Activated naive CD8-positive, alpha-beta T cell treated with anti-CD3 and anti-CD28 coated beads, Interleukin-2, amount 10 ng/mL, durations not matched to agents 7 days and 5 days (primary cell): ENCODE results near the gene HSPG2. TPM values are rescaled to one million over a fixed set of nuclear protein-coding genes. Genes with fewer than 3 reads are reported as not detected.

Experiments
- ATAC-seq: fragments of 150-1000 bp; cut with Tn5 transposase; one replicate; pipeline ENCODE4 v1.10.0; 2021; ENCODE audit warnings: low read depth, moderate library complexity
- POLR2A ChIA-PET: fragments of 350-600 bp; sonication (Branson Sonifier 250); formaldehyde crosslinking; loops from one replicate; lab custom pipeline; 2021; ENCODE audit warnings: antibody characterized with exemption; lab: Charles Lee
- DNase-seq: peaks from one replicate; pipeline ENCODE4 v3.0.0; 2021
- H3K27ac Mint-ChIP-seq: one replicate; pipeline ENCODE4 v1.8.0; 2022; ENCODE audit warnings: mild to moderate bottlenecking, mixed read lengths
- H3K27me3 Mint-ChIP-seq: one replicate; pipeline ENCODE4 v1.8.0; 2022; ENCODE audit warnings: mild to moderate bottlenecking, moderate library complexity, mixed read lengths
- H3K36me3 Mint-ChIP-seq: one replicate; pipeline ENCODE4 v1.8.0; 2021; ENCODE audit warnings: mild to moderate bottlenecking, mixed read lengths
- H3K4me1 Mint-ChIP-seq: one replicate; pipeline ENCODE4 v1.8.0; 2021; ENCODE audit warnings: mixed read lengths
- H3K4me3 Mint-ChIP-seq: one replicate; pipeline ENCODE4 v1.8.0; 2022; ENCODE audit warnings: mild to moderate bottlenecking, moderate library complexity, mixed read lengths
- H3K9me3 Mint-ChIP-seq: one replicate; pipeline ENCODE4 v1.8.0; 2021; ENCODE audit warnings: mixed read lengths
- total RNA-seq, 2 experiments: library from RNA; stranded (reverse); gene quantifications; one replicate each; pipeline ENCODE4 v1.2.3, GENCODE V29; 2021

Gene HSPG2
- total RNA-seq, 2 experiments from 2014 or later = 6.7 to 9.5 TPM

- H3K36me3 Mint-ChIP-seq = no peaks in the 10 kb centered on the region
- ATAC-seq (no peak), DNase-seq (no peak)
- H3K9me3 Mint-ChIP-seq = no peaks in the 10 kb centered on the region
- POLR2A ChIA-PET = no interaction called here
- no peaks in the 10 kb centered on the region for H3K27me3 Mint-ChIP-seq
- no peak overlapping the region for H3K27ac Mint-ChIP-seq
- H3K4me1 Mint-ChIP-seq = no peaks in the 10 kb centered on the region
- no peak overlapping the region for H3K4me3 Mint-ChIP-seq
These were observed 96.1 kb downstream of the HSPG2 start for GRCh38 chr1:21840981-21841380.

GRCh38 chr1:21839337-21840037 is 97.6 kb downstream of the HSPG2 start:
- no peaks in the 10 kb centered on the region for H3K27me3 Mint-ChIP-seq
- DNase-seq = no peak
- no peaks in the 10 kb centered on the region for H3K4me1 Mint-ChIP-seq
- H3K9me3 Mint-ChIP-seq = peaks cover 4% of the 10 kb centered on the region
- ATAC-seq = no peak
- peaks cover 9% of the 10 kb centered on the region for H3K36me3 Mint-ChIP-seq
- POLR2A ChIA-PET = no interaction called here
- no peak overlapping the region for H3K27ac Mint-ChIP-seq
- no peak overlapping the region for H3K4me3 Mint-ChIP-seq

- H3K4me1 Mint-ChIP-seq = no peaks in the 10 kb centered on the region
- no peak overlapping the region for H3K4me3 Mint-ChIP-seq
- no peak for ATAC-seq
- no peaks in the 10 kb centered on the region for H3K27me3 Mint-ChIP-seq
- DNase-seq = no peak
- peaks cover 11% of the 10 kb centered on the region for H3K9me3 Mint-ChIP-seq
- peaks cover 19% of the 10 kb centered on the region for H3K36me3 Mint-ChIP-seq
- H3K27ac Mint-ChIP-seq = no peak overlapping the region
- POLR2A ChIA-PET = no interaction called here
These were observed 98.6 kb downstream of the HSPG2 start for GRCh38 chr1:21838359-21839157.

- ATAC-seq (no peak), DNase-seq (no peak)
- H3K27me3 Mint-ChIP-seq = no peaks in the 10 kb centered on the region
- no peaks in the 10 kb centered on the region for H3K4me1 Mint-ChIP-seq
- no peak overlapping the region for H3K27ac Mint-ChIP-seq
- no peak overlapping the region for H3K4me3 Mint-ChIP-seq
- peaks cover 23% of the 10 kb centered on the region for H3K36me3 Mint-ChIP-seq
- POLR2A ChIA-PET = no interaction called here
- H3K9me3 Mint-ChIP-seq = peaks cover 11% of the 10 kb centered on the region
These were observed 99.6 kb downstream of the HSPG2 start for GRCh38 chr1:21837476-21837875.

GRCh38 chr1:21836729-21837128 is 100.4 kb downstream of the HSPG2 start:
- DNase-seq = no peak
- Mint-ChIP-seq H3K27ac (no peak overlapping the region), H3K4me3 (no peak overlapping the region), H3K27me3 (no peaks in the 10 kb centered on the region), H3K4me1 (no peaks in the 10 kb centered on the region), H3K36me3 (peaks cover 23% of the 10 kb centered on the region), H3K9me3 (peaks cover 11% of the 10 kb centered on the region)
- POLR2A ChIA-PET = no interaction called here
- no peak for ATAC-seq

GRCh38 chr1:21836010-21836409 is 101.1 kb downstream of the HSPG2 start:
- Mint-ChIP-seq H3K4me1 (no peaks in the 10 kb centered on the region), H3K27me3 (no peaks in the 10 kb centered on the region), H3K4me3 (no peak overlapping the region), H3K36me3 (peaks cover 23% of the 10 kb centered on the region), H3K27ac (no peak overlapping the region), H3K9me3 (peaks cover 11% of the 10 kb centered on the region)
- DNase-seq = no peak
- ATAC-seq = no peak
- POLR2A ChIA-PET = no interaction called here

- POLR2A ChIA-PET = no interaction called here
- ATAC-seq (no peak), DNase-seq (no peak)
- Mint-ChIP-seq H3K36me3 (peaks cover 23% of the 10 kb centered on the region), H3K4me3 (no peak overlapping the region), H3K9me3 (peaks cover 11% of the 10 kb centered on the region), H3K4me1 (no peaks in the 10 kb centered on the region), H3K27ac (no peak overlapping the region), H3K27me3 (no peaks in the 10 kb centered on the region)
These were observed 102.4 kb downstream of the HSPG2 start for GRCh38 chr1:21834666-21835065.

GRCh38 chr1:21834094-21834493 is 103.0 kb downstream of the HSPG2 start:
- H3K4me3 Mint-ChIP-seq = no peak overlapping the region
- no peak for DNase-seq
- ATAC-seq = no peak
- H3K36me3 Mint-ChIP-seq = peaks cover 23% of the 10 kb centered on the region
- no peaks in the 10 kb centered on the region for H3K4me1 Mint-ChIP-seq
- no peak overlapping the region for H3K27ac Mint-ChIP-seq
- no peaks in the 10 kb centered on the region for H3K27me3 Mint-ChIP-seq
- H3K9me3 Mint-ChIP-seq = peaks cover 11% of the 10 kb centered on the region
- POLR2A ChIA-PET = no interaction called here

GRCh38 chr1:21833392-21833976 is 103.6 kb downstream of the HSPG2 start:
- Mint-ChIP-seq H3K27ac (no peak overlapping the region), H3K4me1 (no peaks in the 10 kb centered on the region), H3K36me3 (peaks cover 23% of the 10 kb centered on the region), H3K9me3 (peaks cover 11% of the 10 kb centered on the region), H3K4me3 (no peak overlapping the region), H3K27me3 (no peaks in the 10 kb centered on the region)
- no peak for DNase-seq
- ATAC-seq = no peak
- POLR2A ChIA-PET = no interaction called here

GRCh38 chr1:21831454-21831970 is 105.6 kb downstream of the HSPG2 start:
- Mint-ChIP-seq H3K36me3 (peaks cover 23% of the 10 kb centered on the region), H3K27ac (no peak overlapping the region), H3K4me3 (no peak overlapping the region), H3K9me3 (peaks cover 11% of the 10 kb centered on the region), H3K27me3 (no peaks in the 10 kb centered on the region), H3K4me1 (no peaks in the 10 kb centered on the region)
- DNase-seq = no peak
- no peak for ATAC-seq
- POLR2A ChIA-PET = no interaction called here

- POLR2A ChIA-PET = no interaction called here
- DNase-seq = no peak
- peaks cover 11% of the 10 kb centered on the region for H3K9me3 Mint-ChIP-seq
- no peaks in the 10 kb centered on the region for H3K4me1 Mint-ChIP-seq
- H3K27me3 Mint-ChIP-seq = no peaks in the 10 kb centered on the region
- no peak overlapping the region for H3K4me3 Mint-ChIP-seq
- peaks cover 23% of the 10 kb centered on the region for H3K36me3 Mint-ChIP-seq
- ATAC-seq = no peak
- no peak overlapping the region for H3K27ac Mint-ChIP-seq
These were observed 106.2 kb downstream of the HSPG2 start for GRCh38 chr1:21830792-21831453.

- Mint-ChIP-seq H3K36me3 (peaks cover 11% of the 10 kb centered on the region), H3K9me3 (peaks cover 6% of the 10 kb centered on the region), H3K27me3 (no peaks in the 10 kb centered on the region), H3K4me1 (no peaks in the 10 kb centered on the region), H3K27ac (no peak overlapping the region), H3K4me3 (no peak overlapping the region)
- ATAC-seq (no peak), DNase-seq (no peak)
- POLR2A ChIA-PET = no interaction called here
These were observed 107.8 kb downstream of the HSPG2 start for GRCh38 chr1:21829294-21829693.

GRCh38 chr1:21828506-21829210 is 108.5 kb downstream of the HSPG2 start:
- peaks cover 5% of the 10 kb centered on the region for H3K36me3 Mint-ChIP-seq
- ATAC-seq (no peak), DNase-seq (no peak)
- H3K27me3 Mint-ChIP-seq = no peaks in the 10 kb centered on the region
- no peak overlapping the region for H3K27ac Mint-ChIP-seq
- H3K4me1 Mint-ChIP-seq = no peaks in the 10 kb centered on the region
- H3K4me3 Mint-ChIP-seq = no peak overlapping the region
- POLR2A ChIA-PET = no interaction called here
- H3K9me3 Mint-ChIP-seq = peaks cover under 1% of the 10 kb centered on the region
